Stimulated activated naive CD4-positive, alpha-beta T cell treated with Interleukin-2 at 50 U/mL for 16 hours (primary cell): ENCODE data around the gene DES.

Experiments
- DNase-seq: peaks from one replicate; lab custom pipeline; 2025; lab: John Stamatoyannopoulos, UW

Gene DES

DNA sequence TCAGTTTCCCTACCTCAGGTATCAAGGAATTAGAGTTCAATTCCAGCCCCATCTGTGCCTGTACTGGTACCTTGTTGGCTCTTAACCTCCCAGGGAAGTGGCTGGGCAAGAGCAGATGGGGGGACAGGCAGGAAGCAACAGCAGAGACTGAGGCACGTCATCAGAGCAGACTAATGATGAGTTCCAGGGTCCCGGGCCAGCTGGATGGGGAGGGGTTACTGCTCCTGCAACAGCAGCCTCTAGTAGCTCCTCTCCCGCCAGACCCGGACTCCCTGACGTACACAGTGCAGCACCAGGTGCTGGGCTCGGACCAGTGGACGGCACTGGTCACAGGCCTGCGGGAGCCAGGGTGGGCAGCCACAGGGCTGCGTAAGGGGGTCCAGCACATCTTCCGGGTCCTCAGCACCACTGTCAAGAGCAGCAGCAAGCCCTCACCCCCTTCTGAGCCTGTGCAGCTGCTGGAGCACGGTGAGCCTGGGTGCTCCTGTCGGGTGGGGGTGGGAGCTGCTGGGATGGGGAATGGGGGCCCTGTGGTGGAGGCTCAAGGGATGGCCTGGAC lies 54.5 kb downstream of the DES start:
- no peak for DNase-seq

DNA sequence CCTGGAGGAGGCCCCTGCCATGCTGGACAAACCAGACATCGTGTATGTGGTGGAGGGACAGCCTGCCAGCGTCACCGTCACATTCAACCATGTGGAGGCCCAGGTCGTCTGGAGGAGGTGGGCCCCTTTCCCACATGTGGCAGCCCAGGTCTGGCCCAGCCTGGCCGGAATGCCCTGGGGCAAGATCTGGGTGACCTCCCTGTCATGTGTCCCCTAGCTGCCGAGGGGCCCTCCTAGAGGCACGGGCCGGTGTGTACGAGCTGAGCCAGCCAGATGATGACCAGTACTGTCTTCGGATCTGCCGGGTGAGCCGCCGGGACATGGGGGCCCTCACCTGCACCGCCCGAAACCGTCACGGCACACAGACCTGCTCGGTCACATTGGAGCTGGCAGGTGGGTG lies 55.3 kb downstream of the DES start:
- no peak for DNase-seq

DNA sequence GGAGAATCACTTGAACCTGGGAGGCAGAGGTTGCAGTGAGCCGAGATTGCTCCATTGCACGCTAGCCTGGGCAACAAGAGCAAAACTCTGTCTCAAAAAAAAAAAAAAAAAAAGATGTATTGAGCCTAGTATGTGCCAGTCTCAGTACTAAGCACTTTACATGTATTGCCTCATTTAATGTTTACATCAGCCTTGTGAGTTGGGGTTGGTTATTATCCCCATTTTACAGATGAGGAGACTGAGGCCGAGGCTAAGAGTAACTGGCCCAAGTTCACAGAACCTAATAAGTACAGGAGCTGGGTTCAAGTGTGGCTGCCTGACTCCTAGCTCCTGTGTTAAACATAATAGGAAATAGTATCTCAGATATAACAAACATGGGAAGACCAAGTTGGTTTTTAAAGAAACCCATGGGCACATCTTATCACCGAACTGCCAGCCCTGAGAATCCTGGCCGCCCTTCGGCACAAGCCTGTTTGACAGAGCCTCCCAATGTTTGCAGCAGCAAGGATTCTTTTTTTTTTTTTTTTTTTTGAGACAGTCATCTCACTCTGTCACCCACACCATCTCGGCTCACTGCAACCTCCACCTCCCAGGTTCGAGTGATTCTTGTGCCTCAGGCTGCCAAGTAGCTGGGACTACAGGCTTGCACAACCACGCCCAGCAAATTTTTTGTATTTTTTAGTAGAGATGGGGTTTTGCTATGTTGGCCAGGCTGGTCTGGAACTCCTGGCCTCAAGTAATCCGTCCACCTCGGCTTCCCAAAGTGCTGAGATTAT lies 56.3 kb downstream of the DES start:
- no peak for DNase-seq

DNA sequence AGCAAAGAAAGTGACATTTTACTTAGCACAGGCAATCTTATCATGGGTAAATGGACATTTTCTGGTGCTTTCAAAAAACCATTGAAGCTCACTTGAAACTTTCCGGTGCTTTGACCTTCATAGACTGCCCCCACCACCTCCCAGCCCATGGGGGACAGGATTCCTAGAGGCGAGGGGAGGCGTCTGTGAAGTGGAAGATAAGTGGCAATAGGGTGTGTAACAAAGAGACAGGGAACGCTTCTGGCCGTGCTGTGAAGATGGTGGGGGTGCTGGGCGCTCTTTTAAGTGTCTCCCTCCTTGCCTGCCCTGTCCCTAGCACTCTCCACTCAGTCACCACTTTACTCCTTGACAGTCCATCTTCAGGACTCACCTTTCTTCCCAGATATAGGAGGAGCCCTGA lies 57.1 kb downstream of the DES start:
- DNase-seq: no peak

GRCh38 chr2:219475697-219476651 lies 57.8 kb downstream of the DES start:
- DNase-seq: peak; percentile 32
